Activated B cell treated with CpG ODN at 0.5 μM for 24 hours (primary cell): ENCODE results near the gene ZFP1. TPM values are rescaled to one million over a fixed set of nuclear protein-coding genes. Genes with fewer than 3 reads are reported as not detected.
"Not testable (repeated sequence)": the region's sequence is repeated elsewhere in the genome, so short reads cannot be mapped to it uniquely, and the experiment has no call there.

Experiments
- ATAC-seq: fragments of 200-7000 bp; cut with Tn5 transposase; one replicate; pipeline ENCODE4 v1.10.0; 2021; ENCODE audit warnings: low read depth, mild to moderate bottlenecking, moderate library complexity
- CTCF ChIA-PET: fragments of 350-600 bp; sonication (Branson Sonifier 250); formaldehyde crosslinking; loops from one replicate; lab custom pipeline; 2021; ENCODE audit warnings: antibody characterized with exemption; lab: Charles Lee
- POLR2A ChIA-PET: fragments of 350-600 bp; sonication (Branson Sonifier 250); formaldehyde crosslinking; loops from one replicate; lab custom pipeline; 2021; ENCODE audit warnings: antibody characterized with exemption; lab: Charles Lee
- DNase-seq: peaks from one replicate; pipeline ENCODE4 v3.0.0; 2022
- H3K27ac Mint-ChIP-seq: one replicate; pipeline ENCODE4 v1.8.0; 2020; ENCODE audit warnings: mixed read lengths
- H3K27me3 Mint-ChIP-seq: one replicate; pipeline ENCODE4 v1.8.0; 2021; ENCODE audit warnings: mixed read lengths
- H3K36me3 Mint-ChIP-seq: one replicate; pipeline ENCODE4 v1.8.0; 2021; ENCODE audit warnings: low read depth, mixed read lengths
- H3K4me1 Mint-ChIP-seq: one replicate; pipeline ENCODE4 v1.8.0; 2021; ENCODE audit warnings: mixed read lengths
- H3K4me3 Mint-ChIP-seq: one replicate; pipeline ENCODE4 v1.8.0; 2020; ENCODE audit warnings: mild to moderate bottlenecking, mixed read lengths
- H3K9me3 Mint-ChIP-seq: one replicate; pipeline ENCODE4 v1.8.0; 2020; ENCODE audit warnings: mixed read lengths
- CTCF ChIP-seq: fragments of 200-600 bp; IDR thresholded peaks from one replicate; pipeline ENCODE4 v1.8.0; 2022; ENCODE audit warnings: antibody characterized with exemption, mild to moderate bottlenecking
- intact Hi-C: fragments of 100-400 bp; cut with micrococcal nuclease; formaldehyde crosslinking; loops from one replicate; pipeline ENCODE4 v1.15.1; 2024
- total RNA-seq: library from RNA; stranded (reverse); gene quantifications from 2 replicates; pipeline ENCODE4 v1.2.3, GENCODE V29; 2022

Gene ZFP1
- total RNA-seq, 1 donor from 2014 or later: 15.4 TPM

GRCh38 chr16:75207831-75208230 lies 59.5 kb downstream of the ZFP1 start:
- intact Hi-C loops: loop anchor here (2.0 kb wide), 1 partner anchor 17 kb away; no protein-coding TSS in a partner anchor
- H3K36me3 Mint-ChIP-seq: no peaks in the 10 kb centered on the region
- POLR2A ChIA-PET: no interaction called here
- no peaks in the 10 kb centered on the region for H3K4me1 Mint-ChIP-seq
- TF ChIP-seq CTCF: no peak
- no peak overlapping the region for H3K4me3 Mint-ChIP-seq
- ATAC-seq: no peak
- peaks cover 17% of the 10 kb centered on the region for H3K27me3 Mint-ChIP-seq
- no peaks in the 10 kb centered on the region for H3K9me3 Mint-ChIP-seq
- DNase-seq: no peak
- CTCF ChIA-PET: no interaction called here
- H3K27ac Mint-ChIP-seq: no peak overlapping the region

GRCh38 chr16:75208242-75208825 lies 60.0 kb downstream of the ZFP1 start:
- CTCF ChIA-PET: interaction anchor here (1.0 kb wide), 1 partner anchor 25 kb away, joined by 5 read pairs; no protein-coding TSS in a partner anchor

GRCh38 chr16:75208861-75209505 lies 60.7 kb downstream of the ZFP1 start:
- ChIA-PET CTCF (interaction anchor here (1.0 to 1.6 kb wide), 2 partner anchors 16 to 25 kb away, joined by 3 to 5 read pairs; no protein-coding TSS in a partner anchor), POLR2A (no interaction called here)
- peaks cover 15% of the 10 kb centered on the region for H3K27me3 Mint-ChIP-seq
- TF ChIP-seq CTCF: no peak
- H3K4me3 Mint-ChIP-seq: no peak overlapping the region
- intact Hi-C loops: no loop called here
- no peaks in the 10 kb centered on the region for H3K4me1 Mint-ChIP-seq
- H3K9me3 Mint-ChIP-seq: no peaks in the 10 kb centered on the region
- no peak overlapping the region for H3K27ac Mint-ChIP-seq
- no peak for DNase-seq
- ATAC-seq: no peak
- H3K36me3 Mint-ChIP-seq: no peaks in the 10 kb centered on the region

More at GRCh38 chr16:75208242-75208825, 60.0 kb downstream of the ZFP1 start:
- Mint-ChIP-seq H3K4me3 (no peak overlapping the region), H3K36me3 (no peaks in the 10 kb centered on the region), H3K27me3 (peaks cover 19% of the 10 kb centered on the region), H3K4me1 (no peaks in the 10 kb centered on the region), H3K27ac (no peak overlapping the region), H3K9me3 (no peaks in the 10 kb centered on the region)
- TF ChIP-seq CTCF: no peak
- intact Hi-C loops: no loop called here
- no peak for ATAC-seq
- POLR2A ChIA-PET: no interaction called here
- no peak for DNase-seq

GRCh38 chr16:75209514-75209913 lies 61.2 kb downstream of the ZFP1 start:
- H3K9me3 Mint-ChIP-seq, DNase-seq, H3K4me3 Mint-ChIP-seq, ATAC-seq, H3K36me3 Mint-ChIP-seq, H3K4me1 Mint-ChIP-seq, intact Hi-C loops, POLR2A ChIA-PET, H3K27ac Mint-ChIP-seq: not testable (repeated sequence)
- H3K27me3 Mint-ChIP-seq: peaks cover 12% of the 10 kb centered on the region
- CTCF ChIA-PET: interaction anchor here (1.6 kb wide), 1 partner anchor 16 kb away, joined by 3 read pairs; no protein-coding TSS in a partner anchor

GRCh38 chr16:75209944-75210343 lies 61.6 kb downstream of the ZFP1 start:
- ChIA-PET CTCF (interaction anchor here (1.5 to 1.6 kb wide), 2 partner anchors 15 to 24 kb away, joined by 3 read pairs; no protein-coding TSS in a partner anchor), POLR2A (no interaction called here)
- TF ChIP-seq CTCF: no peak
- Mint-ChIP-seq H3K4me3 (no peak overlapping the region), H3K36me3 (no peaks in the 10 kb centered on the region), H3K4me1 (no peaks in the 10 kb centered on the region), H3K27me3 (peaks cover 14% of the 10 kb centered on the region), H3K27ac (no peak overlapping the region), H3K9me3 (no peaks in the 10 kb centered on the region)
- intact Hi-C loops: no loop called here
- DNase-seq: no peak
- ATAC-seq: no peak

GRCh38 chr16:75211286-75211685 lies 63.0 kb downstream of the ZFP1 start:
- H3K27ac Mint-ChIP-seq, ATAC-seq, H3K4me1 Mint-ChIP-seq, H3K4me3 Mint-ChIP-seq, DNase-seq, H3K9me3 Mint-ChIP-seq, H3K36me3 Mint-ChIP-seq, intact Hi-C loops: not testable (repeated sequence)
- peaks cover 14% of the 10 kb centered on the region for H3K27me3 Mint-ChIP-seq
- ChIA-PET CTCF (interaction anchor here (1.5 kb wide), 1 partner anchor 23 kb away, joined by 3 read pairs; no protein-coding TSS in a partner anchor), POLR2A (interaction anchor here (0.6 kb wide), 1 partner anchor 11 kb away, joined by 4 read pairs; no protein-coding TSS in a partner anchor)
